Skeletal muscle satellite cell (primary cell): ENCODE data around the gene EMC8. TPM values are rescaled to one million over a fixed set of nuclear protein-coding genes. Genes with fewer than 3 reads are reported as not detected.

Experiments used
- H3K27me3 ChIP-seq: 2 replicates; pipeline ENCODE4 v1.7.0; 2013; ENCODE audit warnings: low read length; ENCODE audit not compliant: control insufficient read depth, insufficient read depth
- H3K36me3 ChIP-seq: 2 replicates; pipeline ENCODE4 v1.7.0; 2013; ENCODE audit warnings: mild to moderate bottlenecking, control low read depth, low read length; ENCODE audit not compliant: insufficient read depth
- H3K4me1 ChIP-seq: 2 replicates; pipeline ENCODE4 v1.7.0; 2013; ENCODE audit warnings: low read length; ENCODE audit not compliant: control insufficient read depth, insufficient read depth
- H3K4me2 ChIP-seq: 2 replicates; pipeline ENCODE4 v1.7.0; 2013; ENCODE audit warnings: mild to moderate bottlenecking, low read length
- H3K4me3 ChIP-seq: 2 replicates; pipeline ENCODE4 v1.7.0; 2013; ENCODE audit warnings: low read length
- H3K9ac ChIP-seq: 2 replicates; pipeline ENCODE4 v1.7.0; 2013; ENCODE audit warnings: mild to moderate bottlenecking, low read depth, low read length, moderate library complexity
- H3K9me3 ChIP-seq: replicated peaks from 2 replicates; pipeline ENCODE4 v1.7.0; 2013; ENCODE audit warnings: mild to moderate bottlenecking, control low read depth, low read length
- small RNA-seq: library from RNA; depleted of rRNA; stranded (forward); fragments of <200 nt; gene quantifications from one replicate; pipeline ENCODE3, GENCODE V24; 2012

EMC8 gene

GRCh38 chr16:85733839-85734170 lies 65.5 kb downstream of the EMC8 start:
- Histone ChIP-seq H3K9ac (no peak overlapping the region), H3K4me1 (peaks cover 6% of the 10 kb centered on the region), H3K27me3 (no peaks in the 10 kb centered on the region), H3K4me3 (no peak overlapping the region), H3K4me2 (no peak overlapping the region), H3K36me3 (no peaks in the 10 kb centered on the region), H3K9me3 (no peaks in the 10 kb centered on the region)

DNA sequence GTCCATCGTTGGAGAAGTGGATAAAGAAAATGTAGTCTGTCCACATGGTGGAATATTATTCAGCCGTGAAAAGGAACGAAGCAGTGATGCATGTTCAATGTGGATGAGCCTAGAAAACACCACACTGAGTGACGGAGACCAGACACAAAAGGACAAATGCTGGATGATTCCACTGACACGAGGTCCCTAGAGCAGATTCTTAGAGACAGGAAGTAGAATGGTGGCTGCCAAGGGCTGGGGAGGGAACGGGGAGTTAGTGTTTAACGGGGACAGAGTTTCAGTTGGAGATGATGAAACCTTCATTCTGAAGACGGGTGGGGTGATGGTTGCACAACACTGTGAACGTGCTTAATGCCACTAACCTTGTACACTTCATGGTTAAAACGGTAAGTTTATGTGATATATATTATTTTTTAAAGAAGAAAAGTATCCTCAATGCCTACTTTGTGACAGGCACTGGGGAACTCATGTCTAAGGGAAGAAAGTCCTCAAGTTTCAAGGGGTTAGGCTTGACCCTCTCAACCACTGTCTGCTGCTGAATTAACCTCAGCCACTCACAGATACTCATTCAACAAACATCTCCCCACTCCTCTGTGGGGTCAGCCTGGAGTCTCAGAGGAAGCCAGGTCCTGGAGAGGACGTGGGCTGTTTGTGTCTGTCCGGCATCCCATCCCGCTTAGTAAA lies 66.0 kb downstream of the EMC8 start:
- H3K4me3 ChIP-seq = no peak overlapping the region

DNA sequence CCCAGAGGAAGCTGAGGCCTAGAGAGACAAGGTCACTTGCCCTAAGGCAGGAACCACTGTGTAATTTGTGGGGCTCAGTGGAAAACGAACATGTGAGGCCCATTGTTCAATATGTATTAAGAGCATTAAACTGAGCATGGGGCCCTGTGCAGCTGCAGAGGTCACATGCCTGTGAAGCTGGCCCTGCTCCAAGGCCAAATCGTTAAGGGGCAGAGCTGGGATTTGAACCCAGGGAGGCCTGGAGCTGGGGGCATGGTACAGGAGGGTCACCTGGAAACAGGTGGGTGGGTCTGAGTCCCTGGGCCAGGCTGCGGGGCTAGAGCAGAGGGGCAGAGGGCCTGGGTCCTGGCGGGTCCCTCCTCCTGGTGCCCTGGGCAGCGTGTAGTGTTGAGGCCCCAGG lies 68.2 kb downstream of the EMC8 start:
- no peak overlapping the region for H3K4me2 ChIP-seq
- H3K9ac ChIP-seq = no peak overlapping the region
- no peak overlapping the region for H3K4me3 ChIP-seq
- no peaks in the 10 kb centered on the region for H3K9me3 ChIP-seq
- peaks cover 6% of the 10 kb centered on the region for H3K4me1 ChIP-seq
- peaks cover 3% of the 10 kb centered on the region for H3K27me3 ChIP-seq
- peaks cover 3% of the 10 kb centered on the region for H3K36me3 ChIP-seq

More for the DNA sequence above, 66.0 kb downstream of the EMC8 start:
- Histone ChIP-seq H3K9me3 (no peaks in the 10 kb centered on the region), H3K27me3 (no peaks in the 10 kb centered on the region), H3K4me1 (peaks cover 6% of the 10 kb centered on the region), H3K36me3 (no peaks in the 10 kb centered on the region), H3K4me2 (no peak overlapping the region), H3K9ac (no peak overlapping the region)

DNA sequence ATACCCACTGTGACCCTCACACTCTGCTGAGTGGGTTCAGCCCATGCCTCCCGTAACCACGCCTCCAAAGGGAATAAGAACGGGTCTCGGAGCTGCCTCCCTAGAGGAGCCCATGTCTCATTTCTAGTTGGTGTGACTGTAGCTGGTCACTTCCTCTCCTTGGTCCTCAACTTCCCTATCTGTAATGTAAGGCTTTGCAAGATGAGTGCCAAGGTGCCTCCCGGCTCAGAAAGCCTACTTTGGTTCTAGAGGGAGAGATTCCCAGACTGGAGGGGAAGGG lies 69.2 kb downstream of the EMC8 start:
- Histone ChIP-seq H3K4me1 (peaks cover 6% of the 10 kb centered on the region), H3K9ac (no peak overlapping the region), H3K4me2 (no peak overlapping the region), H3K27me3 (peaks cover 13% of the 10 kb centered on the region), H3K4me3 (no peak overlapping the region), H3K9me3 (no peaks in the 10 kb centered on the region), H3K36me3 (peaks cover 4% of the 10 kb centered on the region)

- no peak overlapping the region for H3K4me3 ChIP-seq
- peaks cover 6% of the 10 kb centered on the region for H3K4me1 ChIP-seq
- no peak overlapping the region for H3K9ac ChIP-seq
- H3K9me3 ChIP-seq = no peaks in the 10 kb centered on the region
- H3K36me3 ChIP-seq = peaks cover 4% of the 10 kb centered on the region
- H3K27me3 ChIP-seq = peaks cover 13% of the 10 kb centered on the region
- H3K4me2 ChIP-seq = no peak overlapping the region
These were observed 69.7 kb downstream of the EMC8 start for GRCh38 chr16:85729452-85730185.

GRCh38 chr16:85728879-85729278 lies 70.5 kb downstream of the EMC8 start:
- no peak overlapping the region for H3K4me3 ChIP-seq
- H3K4me1 ChIP-seq = peaks cover 6% of the 10 kb centered on the region
- no peak overlapping the region for H3K9ac ChIP-seq
- H3K9me3 ChIP-seq = no peaks in the 10 kb centered on the region
- peaks cover 13% of the 10 kb centered on the region for H3K27me3 ChIP-seq
- H3K36me3 ChIP-seq = peaks cover 4% of the 10 kb centered on the region
- no peak overlapping the region for H3K4me2 ChIP-seq

Small RNAs within 50 kb of the gene (small RNA-seq; reads per million reads assigned to genes)
- not detected for gene RNU1-103P
